ENCODE data around the gene ABHD4. TPM values are rescaled to one million over a fixed set of nuclear protein-coding genes. Genes with fewer than 3 reads are reported as not detected.

The ABHD4 gene
- total RNA-seq, 1 experiment from 2014 or later, result 9.1 TPM

DNA sequence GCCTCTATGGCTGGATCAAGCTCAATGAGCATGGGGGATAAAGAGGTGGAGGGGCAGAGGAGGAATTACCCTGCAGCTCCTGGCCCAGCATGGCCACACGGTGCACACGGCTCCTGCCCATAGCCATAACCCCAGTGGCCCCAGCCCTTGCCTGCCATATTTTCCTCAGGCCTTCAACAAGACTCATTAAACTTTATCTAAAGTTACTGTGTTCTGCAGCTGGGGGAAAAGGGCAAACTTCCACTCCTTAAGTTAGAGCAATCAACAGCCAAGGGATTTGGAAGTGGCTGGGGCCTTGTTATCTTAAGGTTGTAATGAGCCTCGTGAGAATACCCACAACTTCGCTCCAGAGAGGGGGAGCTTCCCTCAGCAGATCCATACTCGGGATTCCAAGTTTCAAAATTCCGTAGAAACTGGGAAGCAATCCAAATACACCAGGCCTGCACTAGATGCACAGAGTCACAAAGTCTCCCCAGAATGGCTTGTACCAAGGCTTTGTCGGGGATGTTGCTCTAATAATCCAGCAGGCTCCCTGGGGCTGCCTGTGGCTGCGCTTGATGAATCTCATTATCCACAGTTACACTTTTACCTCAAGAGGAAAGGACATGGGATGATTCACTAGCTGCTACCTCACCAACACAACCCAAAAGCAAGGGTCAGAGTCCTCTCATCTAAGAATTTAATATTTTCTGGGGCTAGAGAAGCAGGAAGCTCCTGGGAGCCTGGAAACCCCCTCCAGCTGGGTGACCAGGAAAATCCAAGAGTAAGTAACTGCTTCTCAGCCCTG, 59.0 kb downstream of the ABHD4 start:
- no peak for TF ChIP-seq EZH2 (IDR thresholded peaks at IDR 0.05; ENCODE audit: low read length, unreplicated experiment)
- no peak for TF ChIP-seq EZH2phosphoT487 (IDR thresholded peaks at IDR 0.05; ENCODE audit: borderline replicate concordance, low read length)
- TF ChIP-seq, protein P1, sequence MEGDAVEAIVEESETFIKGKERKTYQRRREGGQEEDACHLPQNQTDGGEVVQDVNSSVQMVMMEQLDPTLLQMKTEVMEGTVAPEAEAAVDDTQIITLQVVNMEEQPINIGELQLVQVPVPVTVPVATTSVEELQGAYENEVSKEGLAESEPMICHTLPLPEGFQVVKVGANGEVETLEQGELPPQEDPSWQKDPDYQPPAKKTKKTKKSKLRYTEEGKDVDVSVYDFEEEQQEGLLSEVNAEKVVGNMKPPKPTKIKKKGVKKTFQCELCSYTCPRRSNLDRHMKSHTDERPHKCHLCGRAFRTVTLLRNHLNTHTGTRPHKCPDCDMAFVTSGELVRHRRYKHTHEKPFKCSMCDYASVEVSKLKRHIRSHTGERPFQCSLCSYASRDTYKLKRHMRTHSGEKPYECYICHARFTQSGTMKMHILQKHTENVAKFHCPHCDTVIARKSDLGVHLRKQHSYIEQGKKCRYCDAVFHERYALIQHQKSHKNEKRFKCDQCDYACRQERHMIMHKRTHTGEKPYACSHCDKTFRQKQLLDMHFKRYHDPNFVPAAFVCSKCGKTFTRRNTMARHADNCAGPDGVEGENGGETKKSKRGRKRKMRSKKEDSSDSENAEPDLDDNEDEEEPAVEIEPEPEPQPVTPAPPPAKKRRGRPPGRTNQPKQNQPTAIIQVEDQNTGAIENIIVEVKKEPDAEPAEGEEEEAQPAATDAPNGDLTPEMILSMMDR (conservative IDR thresholded peaks at IDR 0.05; ENCODE audit: low read depth, low read length), result no peak
- Histone ChIP-seq H3K4me1 (ENCODE audit: insufficient read depth, low read length) (peaks cover 4% of the 10 kb centered on the region; the same call in 1 of the 2 replicates), H4K20me1 (ENCODE audit: low read length) (no peaks in the 10 kb centered on the region), H3K4me2 (ENCODE audit: low read length) (no peak overlapping the region), H3K79me2 (ENCODE audit: low read length) (no peaks in the 10 kb centered on the region), H3K4me3 (ENCODE audit: low read length) (no peak overlapping the region), H3F3A (ENCODE audit: low read length, unreplicated experiment) (no peaks in the 10 kb centered on the region), H3K27me3 (ENCODE audit: low read length) (no peaks in the 10 kb centered on the region), H3K9me3 (ENCODE audit: low read length) (no peaks in the 10 kb centered on the region), H3K36me3 (ENCODE audit: low read depth, low read length) (no peaks in the 10 kb centered on the region), H3K9ac (ENCODE audit: low read length) (no peak overlapping the region), H3K27ac (ENCODE audit: low read length) (no peak overlapping the region), H2AFZ (ENCODE audit: low read length) (no peak overlapping the region), H3K9me2 (replicated peaks; ENCODE audit: low read length) (no peaks in the 10 kb centered on the region)
- ChIA-PET CTCF (interaction anchor here (0.5 to 1.0 kb wide), 3 partner anchors 54 to 214 kb away, joined by 3 to 5 read pairs (median 3); partner anchors contain the start of genes LRP10 and OXA1L), POLR2A (ENCODE audit: unreplicated experiment) (no interaction called here)
- intact Hi-C loops (cut with micrococcal nuclease), result loop anchor here (5.0 to 10.0 kb wide), 3 partner anchors 55 to 342 kb away; partner anchors contain the start of gene SLC7A7
- ATAC-seq (no peak), DNase-seq (no peak)
- BruUV-seq (replicated peaks), result no TSS peak

DNA sequence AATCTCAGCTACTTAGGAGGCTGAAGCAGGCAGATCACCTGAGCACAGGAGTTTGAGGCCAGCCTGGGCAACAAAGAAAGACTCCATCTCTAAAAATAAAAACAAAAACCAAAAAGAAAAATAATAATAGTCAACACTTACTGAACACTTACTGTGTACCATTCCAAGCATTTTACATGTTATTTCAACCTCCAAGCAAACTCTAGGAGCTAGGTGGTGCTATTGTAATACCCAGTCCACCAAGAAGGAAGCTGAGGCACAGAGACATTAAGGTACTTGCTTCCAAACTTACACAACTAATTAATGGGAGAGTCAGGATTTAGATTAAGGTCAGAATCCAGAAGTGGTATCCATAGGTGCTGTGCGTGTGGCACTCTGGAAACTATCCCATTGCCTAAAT, 59.8 kb downstream of the ABHD4 start:
- H3F3A ChIP-seq (ENCODE audit: low read length, unreplicated experiment), result no peaks in the 10 kb centered on the region
- H3K9ac ChIP-seq (ENCODE audit: low read length), result no peak overlapping the region
- H3K9me2 ChIP-seq (replicated peaks; ENCODE audit: low read length), result no peaks in the 10 kb centered on the region
- no peaks in the 10 kb centered on the region for H3K36me3 ChIP-seq (ENCODE audit: low read depth, low read length)
- H3K4me2 ChIP-seq (ENCODE audit: low read length), result no peak overlapping the region
- CTCF ChIA-PET, result interaction anchor here (0.5 to 1.0 kb wide), 7 partner anchors 16 to 213 kb away, joined by 3 to 10 read pairs (median 5); partner anchors contain the start of genes LRP10 and OXA1L
- no peak overlapping the region for H3K4me3 ChIP-seq (ENCODE audit: low read length)
- POLR2A ChIA-PET (ENCODE audit: unreplicated experiment), result no interaction called here
- BruUV-seq (replicated peaks), result no TSS peak
- no peak overlapping the region for H3K27ac ChIP-seq (ENCODE audit: low read length)
- no peaks in the 10 kb centered on the region for H4K20me1 ChIP-seq (ENCODE audit: low read length)
- peak; percentile 52 for DNase-seq
- TF ChIP-seq, protein P1 (conservative IDR thresholded peaks at IDR 0.05; ENCODE audit: low read depth, low read length), result peak; percentile 61
- no peak for TF ChIP-seq EZH2 (IDR thresholded peaks at IDR 0.05; ENCODE audit: low read length, unreplicated experiment)
- H3K9me3 ChIP-seq (ENCODE audit: low read length), result no peaks in the 10 kb centered on the region
- intact Hi-C loops (cut with micrococcal nuclease), result loop anchor here (1.0 to 10.0 kb wide), 4 partner anchors 54 to 343 kb away; partner anchors contain the start of gene SLC7A7
- no peak overlapping the region for H2AFZ ChIP-seq (ENCODE audit: low read length)
- ATAC-seq, result peak; percentile 58
- H3K4me1 ChIP-seq (ENCODE audit: insufficient read depth, low read length), result peaks cover 4% of the 10 kb centered on the region; the same call in 1 of the 2 replicates
- H3K79me2 ChIP-seq (ENCODE audit: low read length), result no peaks in the 10 kb centered on the region
- no peaks in the 10 kb centered on the region for H3K27me3 ChIP-seq (ENCODE audit: low read length)

DNA sequence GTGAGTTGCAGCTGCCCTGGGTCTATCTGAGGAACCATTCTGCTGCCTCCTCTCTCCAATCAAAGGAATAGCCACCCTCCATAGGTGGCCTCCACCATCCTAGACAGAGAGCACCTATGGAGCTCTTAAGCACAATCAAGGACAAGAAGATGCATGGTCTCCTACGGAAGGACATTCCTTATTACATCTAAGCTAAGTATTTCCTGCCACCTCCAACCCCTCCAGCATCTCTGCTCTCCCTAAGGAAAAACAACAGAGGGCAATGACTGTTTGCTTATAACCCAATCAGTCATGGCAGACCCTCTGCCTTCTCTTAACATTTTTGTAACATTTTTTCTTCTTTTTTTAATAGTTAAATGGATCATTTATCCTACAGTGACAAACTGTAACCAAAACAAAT, 60.8 kb downstream of the ABHD4 start:
- Histone ChIP-seq H3K4me2 (ENCODE audit: low read length) (no peak overlapping the region), H2AFZ (ENCODE audit: low read length) (no peak overlapping the region), H3K9me2 (replicated peaks; ENCODE audit: low read length) (no peaks in the 10 kb centered on the region), H3K4me1 (ENCODE audit: insufficient read depth, low read length) (no peaks in the 10 kb centered on the region), H3K36me3 (ENCODE audit: low read depth, low read length) (no peaks in the 10 kb centered on the region), H4K20me1 (ENCODE audit: low read length) (no peaks in the 10 kb centered on the region), H3K27ac (ENCODE audit: low read length) (no peak overlapping the region), H3K9me3 (ENCODE audit: low read length) (no peaks in the 10 kb centered on the region), H3K9ac (ENCODE audit: low read length) (no peak overlapping the region), H3K79me2 (ENCODE audit: low read length) (no peaks in the 10 kb centered on the region), H3F3A (ENCODE audit: low read length, unreplicated experiment) (no peaks in the 10 kb centered on the region), H3K4me3 (ENCODE audit: low read length) (no peak overlapping the region), H3K27me3 (ENCODE audit: low read length) (no peaks in the 10 kb centered on the region)
- no peak for ATAC-seq
- BruUV-seq (replicated peaks), result no TSS peak
- ChIA-PET CTCF (interaction anchor here (0.6 kb wide), 2 partner anchors 58 to 60 kb away, joined by 3 to 4 read pairs; no protein-coding TSS in a partner anchor), POLR2A (ENCODE audit: unreplicated experiment) (no interaction called here)
- no peak for DNase-seq
- TF ChIP-seq EZH2phosphoT487 (IDR thresholded peaks at IDR 0.05; ENCODE audit: borderline replicate concordance, low read length) (no peak), EZH2 (IDR thresholded peaks at IDR 0.05; ENCODE audit: low read length, unreplicated experiment) (no peak)
- TF ChIP-seq, protein P1 (conservative IDR thresholded peaks at IDR 0.05; ENCODE audit: low read depth, low read length), result no peak
- intact Hi-C loops (cut with micrococcal nuclease), result loop anchor here (1.0 to 10.0 kb wide), 4 partner anchors 53 to 344 kb away; partner anchors contain the start of gene SLC7A7
